ENCODE measurements around the gene ATPAF1.

DNA sequence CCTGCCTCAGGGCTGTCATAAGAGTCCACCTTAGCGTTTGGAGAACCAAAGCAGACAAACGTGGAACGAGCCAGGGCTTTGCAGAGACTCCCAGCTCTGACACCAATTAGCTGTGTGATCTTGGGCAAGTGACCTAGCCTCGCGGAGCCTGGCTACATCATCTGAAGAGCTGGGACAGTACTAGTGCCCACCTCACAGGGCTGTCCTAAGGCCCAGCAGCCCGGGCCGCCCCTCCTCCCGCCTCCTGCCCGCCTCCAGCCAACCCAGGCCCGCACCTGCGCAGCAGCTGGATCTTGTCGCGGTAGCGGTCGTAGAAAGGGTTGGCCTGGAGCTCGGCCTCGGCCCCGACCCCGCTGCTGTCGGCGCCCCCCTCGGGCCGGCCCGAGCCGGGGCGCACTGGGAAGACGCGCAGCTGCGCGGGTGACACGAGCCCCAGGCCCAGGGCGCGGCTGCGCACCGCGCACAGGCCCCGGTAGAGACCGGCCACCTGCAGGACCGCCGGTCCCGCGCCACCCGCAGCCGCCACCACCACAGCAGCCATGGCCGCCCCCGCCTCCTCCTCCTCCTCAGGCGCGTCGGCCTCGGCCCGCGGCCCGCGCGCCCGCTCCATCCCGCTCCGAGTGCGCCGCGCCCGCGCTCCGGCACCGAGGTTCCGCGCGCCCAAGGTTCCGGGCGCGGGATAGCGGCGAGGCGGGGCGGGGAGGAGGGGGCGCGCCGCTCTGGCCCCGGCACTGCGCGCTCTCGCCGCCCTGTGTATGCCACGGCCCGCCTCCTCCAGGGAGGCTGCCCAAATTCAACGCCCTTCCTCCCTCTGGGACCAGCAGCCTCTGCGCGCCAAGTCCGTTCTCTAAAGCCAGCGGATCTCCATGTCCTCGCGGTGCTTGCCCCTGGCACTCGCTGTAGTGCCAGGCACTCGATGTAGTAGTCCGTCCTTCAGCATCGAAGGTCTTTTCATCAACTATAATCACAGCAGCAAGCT is at the start of gene ATPAF1:
- TF ChIP-seq, protein P1, sequence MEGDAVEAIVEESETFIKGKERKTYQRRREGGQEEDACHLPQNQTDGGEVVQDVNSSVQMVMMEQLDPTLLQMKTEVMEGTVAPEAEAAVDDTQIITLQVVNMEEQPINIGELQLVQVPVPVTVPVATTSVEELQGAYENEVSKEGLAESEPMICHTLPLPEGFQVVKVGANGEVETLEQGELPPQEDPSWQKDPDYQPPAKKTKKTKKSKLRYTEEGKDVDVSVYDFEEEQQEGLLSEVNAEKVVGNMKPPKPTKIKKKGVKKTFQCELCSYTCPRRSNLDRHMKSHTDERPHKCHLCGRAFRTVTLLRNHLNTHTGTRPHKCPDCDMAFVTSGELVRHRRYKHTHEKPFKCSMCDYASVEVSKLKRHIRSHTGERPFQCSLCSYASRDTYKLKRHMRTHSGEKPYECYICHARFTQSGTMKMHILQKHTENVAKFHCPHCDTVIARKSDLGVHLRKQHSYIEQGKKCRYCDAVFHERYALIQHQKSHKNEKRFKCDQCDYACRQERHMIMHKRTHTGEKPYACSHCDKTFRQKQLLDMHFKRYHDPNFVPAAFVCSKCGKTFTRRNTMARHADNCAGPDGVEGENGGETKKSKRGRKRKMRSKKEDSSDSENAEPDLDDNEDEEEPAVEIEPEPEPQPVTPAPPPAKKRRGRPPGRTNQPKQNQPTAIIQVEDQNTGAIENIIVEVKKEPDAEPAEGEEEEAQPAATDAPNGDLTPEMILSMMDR (IDR thresholded peaks at IDR 0.05) = no peak
- no peak for TF ChIP-seq POLR2A (IDR thresholded peaks at IDR 0.05)
